ENCODE data around the gene PPP3CA.
"Not testable (repeated sequence)": the region's sequence is repeated elsewhere in the genome, so short reads cannot be mapped to it uniquely, and the experiment has no call there.

The PPP3CA gene

DNA sequence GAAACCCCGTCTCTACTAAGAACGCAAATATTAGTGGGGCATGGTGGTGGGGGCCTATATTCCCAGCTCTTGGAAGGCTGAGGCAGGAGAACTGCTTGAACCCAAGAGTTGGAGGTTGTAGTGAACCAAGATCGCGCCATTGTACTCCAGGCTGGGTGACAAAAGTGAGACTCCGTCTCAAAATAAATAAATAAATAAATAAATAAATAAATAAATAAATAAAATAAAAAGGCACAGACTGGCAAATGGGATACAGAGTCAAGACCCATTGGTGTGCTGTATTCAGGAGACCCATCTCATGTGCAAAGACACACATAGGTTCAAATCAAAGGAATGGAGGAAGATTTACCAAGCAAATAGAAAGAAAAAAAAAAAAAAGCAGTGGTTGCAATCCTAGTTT is 216.3 kb downstream of the PPP3CA start:
- not testable (repeated sequence) for DNase-seq

DNA sequence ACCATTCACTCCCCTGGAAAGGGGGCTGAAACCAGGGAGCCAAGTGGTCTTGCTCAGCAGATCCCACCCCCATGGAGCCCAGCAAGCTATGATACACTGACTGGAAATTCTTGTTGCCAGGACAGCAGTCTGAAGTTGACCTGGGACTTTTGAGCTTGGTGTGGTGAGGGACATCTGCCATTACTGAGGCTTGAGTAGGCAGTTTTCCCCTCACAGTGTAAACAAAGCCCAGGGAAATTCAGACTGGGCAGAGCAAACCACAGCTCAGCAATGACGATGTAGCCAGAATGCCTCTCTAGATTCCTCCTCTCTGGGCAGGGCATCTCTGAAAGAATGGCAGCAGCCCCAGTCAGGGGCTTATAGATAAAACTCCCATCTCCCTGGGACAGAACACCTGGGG is 218.4 kb downstream of the PPP3CA start:
- not testable (repeated sequence) for DNase-seq

DNA sequence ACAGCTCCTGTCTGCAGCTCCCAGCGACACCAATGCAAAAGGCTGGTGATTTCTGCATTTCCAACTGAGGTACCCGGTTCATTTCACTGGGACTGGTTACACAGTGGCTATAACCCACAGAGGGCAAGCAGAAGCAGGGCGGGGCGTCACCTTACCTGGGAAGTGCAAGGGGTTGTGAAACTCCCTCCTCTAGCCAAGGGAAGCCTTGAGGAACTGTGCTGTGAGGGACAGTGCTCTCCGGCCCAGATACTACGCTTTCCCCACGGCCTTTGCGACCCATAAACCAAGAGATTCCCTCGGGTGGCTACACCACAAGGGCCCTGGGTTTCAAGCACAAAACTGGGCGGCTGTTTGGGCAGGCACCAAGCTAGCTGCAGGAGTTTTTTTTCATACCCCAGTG is 218.9 kb downstream of the PPP3CA start:
- DNase-seq = no peak

GRCh38 chr4:101127176-101127790 is 220.0 kb downstream of the PPP3CA start:
- DNase-seq = no peak

DNA sequence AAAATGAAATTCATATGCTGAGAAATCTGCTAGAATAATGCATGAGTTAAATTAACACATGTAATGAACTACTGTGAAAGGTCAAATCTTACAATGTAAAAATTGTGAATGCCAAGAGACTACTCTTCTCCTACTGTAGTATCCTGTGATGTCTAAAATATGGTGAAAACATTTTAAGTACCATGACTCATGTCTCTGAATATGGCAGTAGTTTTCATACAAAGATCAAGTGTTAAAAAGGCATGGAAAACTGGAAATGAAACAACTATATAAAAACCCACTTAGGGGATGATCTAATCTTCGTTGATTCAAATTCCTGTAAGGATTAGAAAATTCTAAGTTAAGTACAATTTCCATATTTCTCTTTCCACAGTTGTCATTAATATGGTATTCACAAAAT is 221.3 kb downstream of the PPP3CA start:
- no peak for DNase-seq

GRCh38 chr4:101125045-101125942 is 222.0 kb downstream of the PPP3CA start:
- DNase-seq = no peak

DNA sequence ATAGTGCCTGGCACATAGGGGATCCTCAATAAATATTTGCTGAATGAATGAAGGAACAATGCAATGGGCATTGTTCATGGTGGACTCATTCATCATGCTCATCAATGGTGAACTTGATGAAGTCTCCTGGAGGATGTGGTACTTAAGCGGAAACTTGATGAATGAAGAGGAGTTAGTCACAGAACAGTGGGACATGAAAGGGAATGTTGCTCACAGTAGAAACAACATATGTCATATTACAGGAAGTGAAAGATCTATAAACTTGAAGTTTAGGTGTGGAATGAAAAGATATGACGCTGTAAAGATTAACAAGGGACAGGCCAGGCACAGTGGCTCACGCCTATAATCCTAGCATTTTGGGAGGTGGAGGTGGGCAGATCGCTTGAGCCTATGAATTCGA is 224.1 kb downstream of the PPP3CA start:
- DNase-seq = no peak

GRCh38 chr4:101122019-101122418 is 225.3 kb downstream of the PPP3CA start:
- DNase-seq = no peak

GRCh38 chr4:101119141-101119540 is 228.2 kb downstream of the PPP3CA start:
- no peak for DNase-seq

GRCh38 chr4:101118617-101119016 is 228.7 kb downstream of the PPP3CA start:
- no peak for DNase-seq

- DNase-seq = no peak
These were observed 231.4 kb downstream of the PPP3CA start for GRCh38 chr4:101115887-101116286.

GRCh38 chr4:101114936-101115372 is 232.4 kb downstream of the PPP3CA start:
- DNase-seq = no peak

GRCh38 chr4:101104312-101105052 is 242.8 kb downstream of the PPP3CA start:
- DNase-seq = no peak

DNA sequence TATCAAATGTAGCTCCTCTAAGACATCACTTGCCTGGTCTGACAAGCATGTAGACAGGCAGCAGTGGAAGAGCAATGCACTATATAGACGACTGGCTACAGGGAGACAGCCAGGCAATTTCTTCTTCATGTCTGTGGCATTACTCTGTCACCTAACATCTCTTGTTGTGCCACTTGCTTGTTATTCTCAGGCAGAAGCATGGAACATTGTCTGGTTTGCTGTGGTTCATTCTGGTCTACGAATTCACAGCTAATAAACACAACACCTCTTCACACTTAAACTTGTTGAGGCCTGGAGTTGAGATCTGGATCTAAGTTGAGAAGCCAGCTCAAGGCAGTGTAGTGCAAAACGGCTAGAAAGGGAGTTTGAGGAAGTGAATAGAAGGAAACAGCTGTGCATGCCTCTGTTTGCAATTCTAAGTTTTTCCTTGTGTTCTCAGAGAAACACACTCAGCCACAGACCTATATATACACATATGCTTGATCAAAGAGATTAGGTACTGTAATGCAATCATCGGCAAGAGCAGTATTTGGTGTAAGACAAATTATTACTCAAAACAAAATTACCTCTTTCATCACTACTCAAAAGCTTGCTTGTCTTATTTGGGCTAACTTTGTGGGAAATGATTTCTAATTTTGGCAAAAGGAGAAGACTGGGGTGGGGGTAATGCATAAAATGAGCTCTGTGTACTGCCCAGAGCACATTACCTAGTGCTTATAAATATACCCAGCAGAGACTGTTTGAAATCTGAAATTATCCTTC is 243.8 kb downstream of the PPP3CA start:
- peak; percentile 24 to 31 for DNase-seq

DNA sequence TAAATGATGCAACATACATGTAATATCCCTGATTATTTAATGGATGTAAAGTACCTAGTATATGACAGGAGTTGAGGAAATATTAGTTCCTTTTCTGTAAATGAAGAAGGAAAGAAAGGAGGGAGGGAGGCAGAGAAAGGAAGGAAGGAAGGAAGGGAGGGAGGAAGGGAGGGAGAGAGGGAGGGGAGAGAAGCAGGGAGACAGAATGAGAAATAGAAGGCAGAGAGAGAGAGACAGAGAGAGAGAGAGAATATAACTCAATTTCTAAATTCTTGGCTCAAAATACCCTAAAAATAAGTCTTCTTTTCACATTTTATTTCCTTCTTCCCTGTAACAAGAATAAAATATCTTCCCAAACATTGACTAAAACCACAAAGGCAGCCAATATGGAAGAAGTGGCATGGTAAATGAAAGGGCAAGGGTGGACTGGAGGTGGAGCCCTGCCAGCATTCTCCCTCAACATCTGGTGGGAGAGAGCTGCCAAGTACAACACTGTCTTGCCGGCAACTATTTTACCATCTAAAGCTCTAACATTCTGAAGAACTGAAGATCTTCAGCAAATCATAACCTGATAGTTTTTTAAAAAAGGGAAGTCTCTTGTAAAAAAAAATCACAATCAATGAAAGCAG is 245.1 kb downstream of the PPP3CA start:
- DNase-seq = peak; percentile 82 to 88

DNA sequence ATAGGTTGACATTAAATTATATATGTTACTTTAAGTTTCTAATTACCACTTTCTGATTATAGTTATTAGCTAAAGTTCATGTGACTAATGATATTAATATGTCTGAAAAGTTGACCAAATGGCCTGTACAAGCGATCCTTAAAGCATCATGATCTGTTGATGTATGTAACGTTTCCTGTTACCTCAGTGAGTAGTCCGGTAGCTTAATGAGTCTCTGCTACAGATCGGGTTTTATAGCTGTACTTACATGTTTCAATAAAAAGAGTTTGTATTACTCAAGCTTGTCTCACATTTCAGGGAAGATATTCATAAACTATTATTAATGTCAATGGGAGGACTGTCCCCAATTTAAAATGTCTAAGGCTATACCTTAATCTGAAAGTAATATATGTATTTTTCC is 246.3 kb downstream of the PPP3CA start:
- DNase-seq = no peak

DNA sequence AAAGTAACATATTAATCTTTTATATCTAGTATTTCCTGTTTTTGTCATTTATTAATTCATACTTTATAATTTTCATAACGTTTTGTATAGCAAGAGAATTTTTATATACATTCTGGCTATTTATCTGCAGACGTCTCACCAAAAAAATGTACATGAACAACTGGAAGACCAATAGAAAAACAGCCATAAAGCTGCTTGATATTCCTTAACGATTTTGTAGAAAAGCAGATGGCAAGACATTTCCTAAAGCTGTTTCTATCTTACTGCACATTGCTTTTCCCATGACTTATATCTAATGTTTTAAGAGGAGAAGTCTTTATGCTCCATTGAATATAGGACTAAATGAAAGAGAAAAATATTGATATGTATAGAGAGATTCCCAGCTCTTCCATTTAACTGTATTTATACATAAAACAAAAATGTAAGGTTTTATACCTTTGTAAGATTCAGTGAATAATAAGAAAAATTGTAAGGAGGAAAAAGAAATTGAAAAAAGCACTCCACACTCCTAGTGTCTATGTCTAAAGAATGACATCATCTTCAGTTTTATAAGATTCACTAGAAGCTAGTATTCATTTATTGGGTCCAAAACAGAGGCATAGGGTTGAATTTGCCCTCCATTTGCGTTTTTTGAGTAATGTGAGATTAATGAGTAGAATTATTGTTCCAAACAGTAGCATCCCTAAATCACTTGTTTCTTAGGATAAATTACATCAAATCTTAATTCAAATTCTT is 248.5 kb downstream of the PPP3CA start:
- DNase-seq = no peak

DNA sequence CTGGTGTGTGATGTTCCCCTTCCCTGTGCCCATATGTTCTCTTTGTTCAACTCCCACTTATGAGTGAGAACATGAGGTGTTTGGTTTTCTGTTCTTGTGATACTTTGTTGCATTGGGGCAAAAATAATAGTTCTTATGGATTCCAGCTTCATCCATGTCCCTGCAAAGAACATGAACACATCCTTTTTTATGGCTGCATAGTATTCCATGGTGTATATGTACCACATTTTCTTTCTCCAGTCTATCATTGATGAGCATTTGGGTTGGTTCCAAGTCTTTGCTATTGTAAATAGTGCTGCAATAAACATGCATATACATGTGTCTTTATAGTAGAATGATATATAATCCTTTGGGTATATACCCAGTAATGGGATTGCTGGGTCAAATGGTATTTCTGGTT is 254.7 kb downstream of the PPP3CA start:
- DNase-seq = not testable (repeated sequence)

DNA sequence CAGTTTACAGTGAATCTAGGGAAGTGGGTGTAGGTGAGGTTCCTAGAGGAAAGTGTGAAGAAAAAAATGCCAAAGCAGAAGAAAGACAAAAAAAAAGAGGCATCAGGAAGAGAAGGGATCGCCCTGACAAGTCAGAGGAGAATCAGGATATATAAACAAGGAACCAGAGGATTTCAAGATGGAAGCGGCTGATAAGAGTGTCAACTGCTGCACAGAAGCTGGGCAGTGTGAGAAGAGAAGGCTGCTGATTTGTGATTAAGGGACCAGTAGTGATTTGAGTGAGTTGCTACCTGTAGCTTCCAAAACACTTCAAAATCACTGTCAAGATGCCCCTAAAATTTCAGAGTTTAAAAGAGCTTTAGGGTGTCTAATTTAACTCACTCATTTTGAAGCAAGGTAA is 258.2 kb downstream of the PPP3CA start:
- DNase-seq = no peak

DNA sequence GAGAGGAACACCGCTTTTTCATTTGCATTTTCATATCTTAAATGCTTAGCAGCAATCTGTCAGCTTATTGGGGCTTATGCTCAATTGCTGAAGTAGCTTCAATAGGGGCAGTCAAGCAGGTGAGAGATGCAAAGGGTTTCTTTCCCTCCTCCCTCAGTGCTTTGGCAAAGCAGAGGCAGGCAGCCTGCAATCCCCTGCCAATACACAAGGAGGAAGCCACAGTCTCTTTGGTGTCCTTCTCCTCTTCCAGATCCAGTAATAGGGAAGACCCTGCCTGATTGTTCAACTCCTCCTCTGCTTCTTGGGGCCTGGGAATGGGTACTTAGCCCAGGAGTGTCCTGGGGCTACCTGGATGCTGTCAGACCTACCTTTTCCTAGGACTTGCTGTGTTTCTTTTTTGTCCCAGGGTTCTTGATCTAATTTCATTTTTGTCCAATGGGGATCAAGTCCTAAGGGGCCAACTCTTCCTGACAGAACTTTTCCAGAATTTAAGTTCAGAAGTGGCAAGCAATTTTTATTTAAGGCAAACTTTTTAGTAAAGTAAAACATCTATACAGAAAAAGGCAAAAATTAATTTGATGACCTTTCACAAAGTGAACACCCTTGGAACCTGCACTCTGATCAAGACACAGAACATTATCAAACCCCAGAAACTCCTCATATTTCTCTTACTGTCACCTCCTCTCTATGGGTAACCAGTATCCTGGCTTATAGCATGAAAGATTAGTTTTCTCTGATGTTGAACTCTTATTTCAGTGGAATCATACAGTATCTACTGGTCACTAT is 260.3 kb downstream of the PPP3CA start:
- DNase-seq = no peak

GRCh38 chr4:101083131-101083530 is 264.2 kb downstream of the PPP3CA start:
- DNase-seq = no peak
